Lung (tissue), 12 donors: ENCODE data around the gene COL6A5. TPM values are rescaled to one million over a fixed set of nuclear protein-coding genes. Genes with fewer than 3 reads are reported as not detected.

Source experiments
- ATAC-seq: fragments of 200-7000 bp; cut with Tn5 transposase; one replicate; pipeline ENCODE4 v1.9.1; 2020; ENCODE audit warnings: moderate number of reproducible peaks; ENCODE audit not compliant: insufficient read depth, low FRiP score
- DNase-seq, 3 donors: peaks; one replicate each; pipeline ENCODE4 v3.0.0-alpha.2; 2013 to 2017
- H3K27ac ChIP-seq, 2 donors: one replicate each; pipeline ENCODE4 v1.5.1; 2013; ENCODE audit warnings: mild to moderate bottlenecking in 2 of 2, moderate library complexity in 2 of 2, control low read depth in 1 of 2, inconsistent platforms in 1 of 2, low read depth in 1 of 2, low read length in 1 of 2
- H3K27me3 ChIP-seq, 3 donors: one replicate each; pipeline ENCODE4 v1.5.1; 2013; ENCODE audit warnings: low read length in 2 of 3; ENCODE audit not compliant: control insufficient read depth in 3 of 3, insufficient read depth in 3 of 3
- H3K36me3 ChIP-seq, 4 donors: one replicate each; pipeline ENCODE4 v1.5.1; 2013; ENCODE audit warnings: low read length in 4 of 4, mild to moderate bottlenecking in 1 of 4, moderate library complexity in 1 of 4; ENCODE audit not compliant: control insufficient read depth in 4 of 4, insufficient read depth in 4 of 4
- H3K4me1 ChIP-seq, 5 donors: one replicate each; pipeline ENCODE4 v1.5.1; 2013; ENCODE audit warnings: low read length in 5 of 5, mild to moderate bottlenecking in 2 of 5, moderate library complexity in 1 of 5; ENCODE audit not compliant: control insufficient read depth in 5 of 5, insufficient read depth in 5 of 5
- H3K4me3 ChIP-seq: one replicate; pipeline ENCODE4 v1.5.1; 2013; ENCODE audit warnings: mild to moderate bottlenecking, control low read depth, moderate library complexity
- H3K9ac ChIP-seq, 2 donors: one replicate each; pipeline ENCODE4 v1.5.1; 2013; ENCODE audit warnings: low read length in 2 of 2, control low read depth in 1 of 2; ENCODE audit not compliant: insufficient read depth in 1 of 2
- H3K9me3 ChIP-seq, 4 donors: one replicate each; pipeline ENCODE4 v1.5.1; 2013; ENCODE audit warnings: low read length in 3 of 4, mild to moderate bottlenecking in 1 of 4, moderate library complexity in 1 of 4; ENCODE audit not compliant: control insufficient read depth in 4 of 4, insufficient read depth in 3 of 4
- WGBS, 2 donors: extraction: QIAGEN DNeasy Blood & Tissue Kit; methylation state at CpG; one replicate each; pipeline ENCODE4 v1.1.7; 2013; 5-methylcytosine and 5-hydroxymethylcytosine counted together
- polyA plus RNA-seq, 2 donors: library from polyadenylated mRNA; stranded (reverse); fragments of 200-250 nt; gene quantifications; one replicate each; pipeline ENCODE4 v1.2.1, GENCODE V29; 2013
- total RNA-seq, 2 donors: library from RNA; depleted of rRNA in 1 of 2; stranded (reverse); fragments of >200 nt in 1 of 2; gene quantifications; one replicate each; pipeline ENCODE4 v1.2.1, GENCODE V29; 2014 to 2021
- TF ChIP-seq, protein P1 (sequence below): IDR thresholded peaks from 2 replicates; pipeline ENCODE4 v1.5.1; 2012; ENCODE audit warnings: mild to moderate bottlenecking; ENCODE audit errors: control extremely low read depth, extremely low read depth
- donor health status: control.
- donor health status: control.
- donor health status: Bipolar disorder and iron deficiency.
- donor health status: healthy.
- donor health status: DM: yes; HTN: yes; CAD: no.

The COL6A5 gene
- total and polyA plus RNA-seq, 4 donors: 0.90 to 9.4 (median 4.4) TPM

GRCh38 chr3:130463221-130463620 lies 117.7 kb downstream of the COL6A5 start:
- Histone ChIP-seq H3K4me3 (no peak overlapping the region), H3K27me3 (no peaks in the 10 kb centered on the region), H3K27ac (no peak overlapping the region), H3K4me1 (peaks cover 0 to 4% (median 0%) of the 10 kb centered on the region in 5 donors), H3K36me3 (no peaks in the 10 kb centered on the region), H3K9me3 (no peaks in the 10 kb centered on the region), H3K9ac (no peak overlapping the region)
- no peak for ATAC-seq
- WGBS, 2 donors: 42 to 92% methylated on average over 1 of the region's 1 CpG
- DNase-seq: no peak
- TF ChIP-seq, protein P1, sequence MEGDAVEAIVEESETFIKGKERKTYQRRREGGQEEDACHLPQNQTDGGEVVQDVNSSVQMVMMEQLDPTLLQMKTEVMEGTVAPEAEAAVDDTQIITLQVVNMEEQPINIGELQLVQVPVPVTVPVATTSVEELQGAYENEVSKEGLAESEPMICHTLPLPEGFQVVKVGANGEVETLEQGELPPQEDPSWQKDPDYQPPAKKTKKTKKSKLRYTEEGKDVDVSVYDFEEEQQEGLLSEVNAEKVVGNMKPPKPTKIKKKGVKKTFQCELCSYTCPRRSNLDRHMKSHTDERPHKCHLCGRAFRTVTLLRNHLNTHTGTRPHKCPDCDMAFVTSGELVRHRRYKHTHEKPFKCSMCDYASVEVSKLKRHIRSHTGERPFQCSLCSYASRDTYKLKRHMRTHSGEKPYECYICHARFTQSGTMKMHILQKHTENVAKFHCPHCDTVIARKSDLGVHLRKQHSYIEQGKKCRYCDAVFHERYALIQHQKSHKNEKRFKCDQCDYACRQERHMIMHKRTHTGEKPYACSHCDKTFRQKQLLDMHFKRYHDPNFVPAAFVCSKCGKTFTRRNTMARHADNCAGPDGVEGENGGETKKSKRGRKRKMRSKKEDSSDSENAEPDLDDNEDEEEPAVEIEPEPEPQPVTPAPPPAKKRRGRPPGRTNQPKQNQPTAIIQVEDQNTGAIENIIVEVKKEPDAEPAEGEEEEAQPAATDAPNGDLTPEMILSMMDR: no peak

DNA sequence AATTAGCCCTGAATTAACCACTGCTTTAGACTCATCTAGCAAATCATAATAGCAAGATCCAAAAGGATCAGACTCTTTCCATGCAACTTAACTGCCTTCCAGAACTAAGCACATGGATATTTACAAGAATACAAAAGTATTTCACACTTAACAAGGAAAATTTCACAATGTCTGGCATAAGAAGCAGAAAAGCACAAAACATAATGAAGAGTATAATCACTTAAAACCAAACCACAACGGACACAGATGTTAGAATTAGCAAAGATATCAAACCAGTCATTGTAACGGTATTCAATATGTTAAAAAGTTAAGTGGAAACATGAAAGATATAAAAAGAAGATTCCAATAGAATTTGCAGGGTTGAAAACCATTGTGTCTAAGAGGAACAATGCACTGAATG lies 120.0 kb downstream of the COL6A5 start:
- Histone ChIP-seq H3K9me3 (peaks cover 0 to 2% (median 0%) of the 10 kb centered on the region in 4 donors), H3K36me3 (no peaks in the 10 kb centered on the region), H3K4me3 (no peak overlapping the region), H3K4me1 (peaks cover 0 to 4% (median 0%) of the 10 kb centered on the region in 5 donors), H3K9ac (no peak overlapping the region), H3K27me3 (no peaks in the 10 kb centered on the region), H3K27ac (no peak overlapping the region)
- DNase-seq (peak in 1 of 3 donors; percentile 37), ATAC-seq (no peak)
- whole genome bisulfite sequencing, 2 donors: 62 to 80% methylated on average over 2 of the region's 2 CpGs
- TF ChIP-seq, protein P1: no peak

DNA sequence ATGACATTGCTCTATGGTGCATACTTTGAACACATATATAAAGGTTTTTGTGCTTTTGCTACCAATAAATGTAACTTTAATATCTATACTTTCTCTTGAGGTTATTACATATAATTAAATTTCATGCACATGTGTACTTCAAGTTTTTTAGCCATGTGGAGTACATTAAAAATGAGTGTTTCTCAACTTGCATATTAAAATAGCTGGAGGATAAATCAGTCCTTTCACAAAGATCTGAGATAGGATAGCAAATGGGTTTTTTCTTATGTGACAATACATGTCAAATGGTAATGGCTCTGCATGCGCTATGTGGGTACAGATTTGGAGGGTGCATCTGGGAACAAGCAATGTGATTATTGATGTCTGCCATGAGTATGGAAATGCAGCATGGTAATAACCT lies 122.8 kb downstream of the COL6A5 start:
- WGBS, 2 donors: 100% methylated on average over 1 of the region's 1 CpG
- H3K9ac ChIP-seq: no peak overlapping the region
- H3K36me3 ChIP-seq: no peaks in the 10 kb centered on the region
- TF ChIP-seq, protein P1: no peak
- no peaks in the 10 kb centered on the region for H3K27me3 ChIP-seq
- no peak for ATAC-seq
- H3K4me3 ChIP-seq: no peak overlapping the region
- H3K9me3 ChIP-seq: peaks cover 0 to 2% (median 0%) of the 10 kb centered on the region in 4 donors
- peaks cover 0 to 4% (median 0%) of the 10 kb centered on the region in 5 donors for H3K4me1 ChIP-seq
- H3K27ac ChIP-seq: no peak overlapping the region
- no peak for DNase-seq

GRCh38 chr3:130470126-130470525 lies 124.7 kb downstream of the COL6A5 start:
- Histone ChIP-seq H3K27ac (no peak overlapping the region), H3K4me1 (peaks cover 0 to 3% (median 0%) of the 10 kb centered on the region in 5 donors), H3K9me3 (peaks cover 0 to 2% (median 0%) of the 10 kb centered on the region in 4 donors), H3K36me3 (no peaks in the 10 kb centered on the region), H3K4me3 (no peak overlapping the region), H3K9ac (no peak overlapping the region), H3K27me3 (no peaks in the 10 kb centered on the region)
- ATAC-seq (no peak), DNase-seq (no peak)
- TF ChIP-seq, protein P1: no peak
- WGBS, 2 donors: 68 to 75% methylated on average over 3 of the region's 3 CpGs
